Stimulated activated CD8-positive, alpha-beta memory T cell treated with anti-CD3 and anti-CD28 coated beads, Interleukin-7, amount 100 ng/mL, for 4 hours (primary cell): ENCODE data around the gene MAST4.
"Not testable (repeated sequence)": the region's sequence is repeated elsewhere in the genome, so short reads cannot be mapped to it uniquely, and the experiment has no call there.

Experiments
- DNase-seq, 2 donors: peaks; one replicate each; pipeline ENCODE4 v3.0.0-alpha.2; 2020; ENCODE audit warnings: low read depth in 2 of 2

MAST4 gene

DNA sequence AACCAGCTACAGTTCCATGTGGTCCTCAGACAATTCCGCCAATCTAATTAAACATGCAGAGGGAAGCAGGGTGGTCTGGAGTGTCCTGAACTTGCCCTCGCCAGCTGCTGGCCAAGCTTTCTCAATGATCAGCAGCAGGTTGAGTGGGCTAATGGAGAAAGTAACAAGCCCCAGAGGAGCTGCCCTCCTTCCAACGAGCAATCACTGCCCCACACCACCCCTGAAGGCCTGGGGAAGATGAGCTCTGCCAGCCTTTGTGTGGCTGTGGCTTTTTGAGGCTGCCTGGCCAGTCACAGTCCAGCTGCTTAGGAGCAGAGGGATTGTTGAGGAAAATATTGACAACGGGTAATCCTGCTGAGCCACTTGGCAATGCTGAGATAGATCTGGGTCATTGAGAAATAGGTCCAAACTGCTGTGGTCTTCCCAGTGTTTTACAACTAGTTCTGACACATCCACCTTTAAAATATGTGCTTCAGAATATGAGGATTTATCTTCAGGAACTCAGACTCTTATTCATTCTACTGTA is 493.1 kb downstream of the MAST4 start:
- DNase-seq, result no peak

DNA sequence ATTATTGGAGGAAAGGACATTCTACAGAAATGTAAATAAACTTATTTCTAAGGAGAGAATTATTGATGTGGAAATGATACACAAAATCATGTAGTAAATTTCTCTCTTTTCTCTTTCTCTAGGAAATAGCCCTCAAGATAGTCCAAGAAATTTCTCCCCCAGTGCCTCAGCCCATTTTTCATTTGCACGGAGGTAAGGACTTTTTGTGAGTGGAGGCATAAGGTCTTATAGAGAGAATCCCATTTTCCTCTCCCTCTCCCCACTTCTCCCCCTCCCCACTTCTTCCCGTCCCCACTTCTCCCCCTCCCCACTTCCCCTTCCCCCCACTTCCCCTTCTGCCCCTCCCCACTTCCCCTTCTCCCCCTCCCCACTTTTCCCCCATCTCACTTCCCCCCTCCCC is 493.8 kb downstream of the MAST4 start:
- DNase-seq, result no peak

DNA sequence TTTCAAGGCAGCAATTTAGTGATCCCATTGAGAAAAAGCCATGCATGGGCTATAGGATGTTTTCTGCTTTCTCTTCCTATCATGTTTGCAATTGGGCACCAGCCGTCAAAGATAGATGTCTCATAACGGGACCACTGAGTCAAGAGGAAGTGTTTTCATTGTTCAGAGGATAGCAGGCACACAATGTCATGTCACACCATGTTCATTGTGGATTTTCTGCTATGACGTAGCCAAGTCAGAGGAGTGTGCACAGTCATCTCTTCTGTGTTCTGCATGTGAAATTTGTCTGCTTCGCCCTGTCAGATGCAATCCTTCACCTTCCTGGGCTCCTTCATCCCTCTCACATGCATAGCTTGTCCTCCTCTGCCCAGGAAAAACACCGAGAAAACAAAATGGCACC is 494.4 kb downstream of the MAST4 start:
- no peak for DNase-seq

DNA sequence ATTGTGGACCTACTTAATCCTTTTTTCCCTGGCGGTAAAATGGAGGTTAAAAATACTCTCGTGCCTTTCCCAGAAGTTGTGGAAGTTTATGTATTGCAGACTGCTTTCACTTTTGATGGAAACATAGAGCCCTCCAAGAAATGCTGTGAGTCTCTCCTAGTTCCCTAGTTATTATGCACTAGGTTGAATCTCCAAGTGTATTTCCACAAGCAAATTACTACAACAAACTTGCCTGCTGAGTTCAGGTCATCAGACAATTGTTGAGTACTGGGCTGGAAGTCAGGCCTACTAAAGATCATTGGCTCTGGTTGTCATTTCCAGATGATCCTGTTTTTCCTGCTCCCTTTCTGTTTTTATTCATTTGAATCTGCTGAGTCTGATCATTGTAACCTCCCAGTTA is 496.3 kb downstream of the MAST4 start:
- no peak for DNase-seq

DNA sequence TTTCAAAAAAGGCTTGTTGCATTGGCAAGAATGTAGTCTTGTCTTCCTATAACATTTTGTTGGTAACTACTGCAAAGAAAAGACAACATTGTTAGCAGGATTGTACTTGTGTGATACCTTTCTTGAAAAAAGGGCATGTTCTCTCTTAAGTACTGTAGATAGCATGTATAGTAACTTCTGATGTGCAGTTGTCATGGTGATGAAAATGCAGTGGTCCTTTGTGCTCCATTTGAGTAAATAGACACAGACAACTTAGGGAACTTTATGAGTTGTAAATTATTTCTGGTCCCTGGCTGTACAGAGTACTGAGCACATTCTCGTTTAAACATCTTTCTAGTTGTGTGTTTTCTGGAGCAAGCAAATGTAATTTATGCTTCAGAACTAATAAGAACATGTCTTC is 497.1 kb downstream of the MAST4 start:
- no peak for DNase-seq

DNA sequence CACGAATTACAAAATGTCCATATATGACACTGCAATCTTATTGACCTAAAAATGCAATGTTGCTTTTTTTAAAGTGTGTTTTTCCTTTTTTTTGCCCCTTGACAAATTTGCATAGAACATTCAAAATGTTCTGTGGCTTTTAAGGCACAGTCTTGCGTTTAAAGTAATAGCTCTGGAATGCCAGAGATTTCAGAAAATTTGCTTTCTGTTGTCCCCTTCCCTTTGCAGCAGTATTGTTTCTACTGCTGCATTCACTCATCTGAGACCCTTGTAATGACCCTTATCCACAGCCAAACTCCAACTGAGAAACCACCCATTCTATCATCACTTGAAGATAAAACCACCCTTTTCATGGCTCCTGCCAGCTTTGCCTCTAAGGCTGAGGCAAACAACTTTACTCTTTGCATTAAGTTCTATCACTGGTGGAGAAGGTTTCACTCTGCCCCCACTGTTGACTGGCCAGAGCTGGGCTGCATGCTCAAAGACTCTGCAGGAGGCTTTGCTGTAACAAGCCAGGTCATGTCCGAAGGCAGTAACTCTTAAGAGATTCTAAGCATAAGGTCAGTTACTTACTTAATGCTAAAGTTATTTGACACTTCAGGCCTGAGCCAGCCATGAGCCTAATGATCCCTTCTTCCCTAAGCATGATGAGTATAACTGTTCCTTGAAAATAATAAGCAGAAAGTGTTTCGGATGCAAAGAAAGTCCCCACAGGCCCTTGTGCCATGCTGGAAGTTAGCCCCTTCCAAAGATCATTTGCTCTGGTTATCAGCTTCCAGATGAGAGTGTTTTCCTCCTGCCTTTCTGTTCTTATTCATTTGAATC is 498.5 kb downstream of the MAST4 start:
- DNase-seq, result no peak

DNA sequence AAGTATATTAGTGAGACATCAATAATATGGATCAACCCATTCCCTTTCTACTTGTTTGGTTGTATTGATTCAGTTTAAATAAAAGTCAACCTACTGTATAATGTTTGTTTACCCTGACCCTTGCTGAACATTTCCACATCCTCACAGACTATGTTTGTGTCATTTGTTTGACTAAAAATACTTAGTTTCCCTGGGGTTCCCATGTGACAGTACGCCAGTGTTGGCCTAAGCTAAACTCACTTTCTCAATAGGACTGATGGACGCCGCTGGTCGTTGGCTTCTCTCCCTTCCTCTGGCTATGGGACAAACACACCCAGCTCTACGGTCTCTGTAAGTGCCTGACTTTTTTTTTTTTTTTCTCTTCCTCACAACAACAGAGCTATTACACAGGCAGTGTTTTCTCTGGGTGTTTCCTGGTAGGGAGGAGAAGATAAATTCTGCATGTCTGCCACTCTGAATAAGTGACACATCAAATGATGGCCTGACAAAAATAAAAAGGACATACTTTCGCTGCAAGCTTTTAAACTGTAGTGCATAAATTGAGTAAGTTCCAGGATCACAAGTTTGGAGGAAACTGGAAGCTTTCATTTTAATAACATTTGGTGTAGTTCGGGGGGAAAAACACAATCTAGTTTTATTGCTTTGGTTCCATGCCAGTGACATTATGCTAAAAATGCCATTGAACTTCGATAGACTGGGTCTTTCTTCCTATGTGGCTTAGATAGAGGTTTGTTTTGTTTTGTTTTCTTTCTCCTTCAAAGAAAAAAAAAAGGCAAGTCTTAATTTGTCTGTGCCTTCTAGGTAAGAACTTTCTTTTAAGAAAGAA is 499.4 kb downstream of the MAST4 start:
- DNase-seq, result no peak

DNA sequence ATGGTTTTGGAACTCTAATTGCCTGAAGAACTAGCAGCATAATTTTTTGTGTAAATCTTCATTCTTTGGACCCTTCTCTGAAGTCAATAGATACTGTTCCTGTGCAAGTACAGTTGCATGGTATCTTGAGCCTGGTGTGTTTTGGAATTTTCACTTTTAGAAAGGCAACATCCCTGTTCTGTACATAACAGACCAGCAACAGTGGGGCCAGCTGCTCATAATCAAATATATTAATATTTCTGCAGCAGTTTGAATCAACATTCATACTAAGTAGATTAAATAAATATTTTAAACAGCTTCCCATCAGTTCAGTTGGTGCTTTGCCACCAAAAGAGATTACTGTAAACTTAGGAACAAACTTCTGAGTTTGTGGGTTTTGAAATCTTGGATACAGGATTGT is 502.5 kb downstream of the MAST4 start:
- DNase-seq, result no peak

DNA sequence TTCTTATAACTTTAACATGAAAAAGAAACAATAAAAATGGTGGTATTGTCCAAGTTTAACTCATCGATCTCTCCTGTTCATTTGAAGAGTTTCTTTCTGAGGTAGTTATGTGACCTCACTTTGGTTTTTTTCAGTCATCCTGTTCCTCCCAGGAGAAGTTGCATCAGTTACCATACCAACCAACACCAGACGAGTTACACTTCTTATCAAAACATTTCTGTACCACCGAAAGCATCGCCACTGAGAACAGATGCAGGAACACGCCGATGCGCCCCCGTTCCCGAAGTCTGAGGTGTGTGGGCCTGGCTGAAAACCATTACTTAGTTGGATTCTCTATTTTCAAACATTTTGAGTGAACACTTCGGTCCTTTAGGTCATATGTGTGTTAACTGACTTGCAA is 504.1 kb downstream of the MAST4 start:
- DNase-seq, result no peak

DNA sequence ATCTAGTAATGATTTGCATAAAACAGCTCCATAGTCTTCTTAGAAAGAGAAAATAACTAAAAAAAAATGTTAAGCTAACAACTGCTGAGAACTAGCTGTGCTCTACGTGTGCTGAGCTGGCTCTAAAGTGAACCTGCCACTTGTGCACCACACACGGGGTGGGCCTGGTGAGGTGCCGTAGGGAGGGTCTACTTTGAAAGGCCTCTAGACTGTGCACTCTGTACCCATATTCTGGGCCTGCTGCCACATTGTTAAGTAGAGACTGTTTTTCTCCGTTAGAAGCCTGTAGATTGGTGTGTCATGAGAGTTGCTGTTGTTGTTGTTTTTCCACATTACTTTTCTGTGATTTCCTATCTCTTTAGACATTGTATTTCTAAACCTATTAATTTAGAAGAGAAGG is 506.5 kb downstream of the MAST4 start:
- DNase-seq, result no peak

DNA sequence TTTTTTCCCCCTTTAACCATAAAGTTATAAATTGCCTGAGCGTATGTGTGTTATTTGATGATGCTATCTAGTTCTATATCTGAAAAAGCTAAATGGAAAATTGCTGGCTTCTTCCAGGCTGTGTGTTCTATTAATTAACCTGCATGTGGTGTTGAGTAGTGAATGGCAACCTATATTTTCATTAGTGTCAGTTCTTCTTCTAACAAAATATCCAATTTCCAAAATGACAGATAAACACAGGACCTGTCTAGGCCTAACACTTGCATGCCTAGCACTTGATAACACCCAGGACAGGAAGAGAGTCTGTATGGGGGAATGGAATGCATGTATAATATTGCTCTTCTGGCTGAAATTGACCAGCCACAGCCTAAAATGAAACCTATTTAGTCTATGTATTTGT is 508.7 kb downstream of the MAST4 start:
- no peak for DNase-seq

DNA sequence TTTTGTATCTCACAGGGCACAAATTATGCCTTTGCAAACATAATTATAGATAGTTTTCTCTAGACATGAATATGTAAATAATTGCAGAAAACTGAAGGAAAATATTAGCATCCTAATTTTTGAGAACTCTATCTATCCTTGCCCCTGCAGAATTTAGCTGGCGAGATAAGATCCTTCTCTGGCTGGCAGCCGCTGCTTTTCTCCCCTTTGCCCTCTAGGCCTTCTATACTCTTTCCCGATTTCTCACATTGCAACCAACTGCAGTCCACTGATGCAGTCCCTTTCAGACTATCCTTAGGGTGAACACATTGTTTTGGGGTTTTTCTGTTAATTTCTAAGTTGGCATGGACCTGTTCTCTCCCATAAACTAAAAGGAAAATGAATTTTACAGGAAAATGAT is 509.1 kb downstream of the MAST4 start:
- no peak for DNase-seq

DNA sequence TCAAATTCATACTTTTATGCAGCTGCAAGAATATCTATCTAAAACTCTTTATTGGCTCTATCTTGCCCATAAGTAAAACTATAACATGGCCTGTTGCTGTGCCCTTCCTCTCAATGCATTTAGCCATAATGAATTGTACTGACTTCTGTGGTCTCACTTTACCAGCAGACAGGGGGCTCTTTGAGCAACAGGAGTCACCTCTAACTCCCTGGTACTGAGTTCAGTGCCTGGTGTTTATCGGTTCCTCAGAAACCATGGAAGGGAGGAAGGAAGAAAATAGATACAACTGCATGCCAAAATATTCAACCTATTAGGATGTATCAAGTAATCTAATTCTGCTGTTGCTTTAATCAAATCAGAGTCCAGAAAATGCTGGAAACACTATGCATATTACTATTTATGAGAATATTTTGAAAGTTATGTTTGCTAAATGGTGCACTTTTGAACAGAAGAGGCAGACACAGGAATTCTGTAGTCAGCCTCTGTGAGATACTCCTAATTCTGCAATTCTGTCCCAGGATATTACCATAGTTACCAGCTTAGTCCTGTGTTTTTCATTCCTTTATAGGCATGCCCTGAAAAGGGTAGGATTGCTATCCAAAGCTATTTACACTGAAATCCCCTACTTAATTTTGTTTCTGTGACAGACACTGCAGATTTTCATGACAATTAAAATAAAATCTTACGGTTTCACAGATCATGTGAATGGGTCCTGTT is 510.6 kb downstream of the MAST4 start:
- DNase-seq, result no peak

DNA sequence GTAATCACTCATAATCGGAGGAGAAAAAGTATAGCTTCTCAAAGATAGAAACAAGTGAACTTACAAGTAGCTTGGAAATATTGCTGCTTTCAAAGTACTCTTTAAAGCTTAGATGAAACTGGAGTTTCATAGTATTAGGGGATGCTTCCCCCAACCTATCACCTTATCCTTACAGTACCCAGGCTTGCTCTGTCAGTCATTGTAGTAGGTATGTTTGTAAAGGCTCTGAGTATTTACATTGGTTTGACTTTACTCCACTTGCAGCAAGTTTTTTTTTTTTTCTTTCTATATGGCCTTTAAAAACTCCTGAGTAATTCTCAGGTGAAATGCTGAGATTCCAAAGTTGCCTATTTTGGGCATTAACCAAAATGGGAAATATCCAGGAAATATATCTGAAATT is 515.6 kb downstream of the MAST4 start:
- DNase-seq, result no peak

DNA sequence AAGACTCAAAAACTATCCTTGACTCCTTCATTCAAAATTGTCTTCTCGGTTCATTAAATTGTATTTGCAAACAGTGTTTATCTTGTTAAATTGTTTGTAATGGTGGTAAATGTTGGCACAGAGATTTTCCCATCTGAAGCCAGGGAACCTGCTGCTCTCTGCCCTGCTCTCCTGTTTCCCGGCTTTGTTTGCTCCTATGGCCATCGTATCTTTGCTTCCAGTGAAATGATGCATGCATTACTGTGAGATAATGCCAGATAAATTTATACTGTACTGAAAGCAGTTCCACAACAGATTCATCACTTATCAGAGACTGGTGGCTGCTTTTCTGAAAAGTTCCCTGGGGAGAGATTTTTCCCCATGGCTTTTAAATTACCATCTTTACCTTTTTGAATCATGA is 519.1 kb downstream of the MAST4 start:
- DNase-seq, result no peak

DNA sequence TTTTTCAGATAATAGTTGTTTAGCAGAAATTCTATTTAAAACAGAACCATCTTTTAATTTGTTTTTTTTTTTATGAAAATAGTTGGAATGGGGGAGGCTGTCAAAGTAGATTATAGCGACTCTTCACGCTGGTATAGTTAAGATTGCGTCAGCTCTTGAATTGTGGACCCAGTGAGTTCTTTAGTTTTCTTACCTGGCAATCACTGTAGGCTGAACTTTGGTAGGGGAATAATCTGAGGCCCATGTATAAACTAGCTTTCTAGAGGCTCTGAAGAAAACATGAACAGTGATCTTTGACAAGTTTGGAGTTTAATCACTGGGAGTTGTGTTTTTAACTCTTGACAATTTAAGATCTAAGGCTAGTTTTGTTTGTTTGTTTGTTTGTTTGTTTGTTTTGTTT is 519.6 kb downstream of the MAST4 start:
- no peak for DNase-seq

DNA sequence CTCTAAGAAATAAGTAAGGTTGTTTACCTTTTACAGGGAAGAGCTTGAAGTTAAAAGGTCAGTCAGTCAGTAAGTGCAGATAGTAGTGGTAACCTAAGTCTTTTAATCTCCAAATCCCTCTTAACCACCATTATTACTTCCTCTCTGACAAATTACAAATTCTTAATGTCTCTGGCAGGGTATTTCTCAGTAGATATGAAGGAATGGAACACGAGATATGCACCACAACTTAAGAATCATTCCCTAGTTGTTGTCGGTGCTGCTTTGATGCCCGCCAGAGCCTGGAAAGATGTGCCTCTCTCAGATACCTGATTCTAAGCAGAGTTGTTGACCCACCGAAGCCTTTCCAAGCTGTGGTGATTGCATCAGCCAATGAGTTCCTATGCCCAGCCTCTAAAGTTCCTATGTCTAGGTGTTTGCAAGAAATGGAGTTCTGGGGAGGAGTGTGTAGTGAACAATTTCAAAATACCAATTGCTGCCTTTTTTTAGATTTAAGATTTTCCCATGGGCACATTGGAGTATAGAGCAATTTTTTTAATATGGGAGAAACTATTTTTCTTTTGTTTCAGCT is 521.9 kb downstream of the MAST4 start:
- no peak for DNase-seq

DNA sequence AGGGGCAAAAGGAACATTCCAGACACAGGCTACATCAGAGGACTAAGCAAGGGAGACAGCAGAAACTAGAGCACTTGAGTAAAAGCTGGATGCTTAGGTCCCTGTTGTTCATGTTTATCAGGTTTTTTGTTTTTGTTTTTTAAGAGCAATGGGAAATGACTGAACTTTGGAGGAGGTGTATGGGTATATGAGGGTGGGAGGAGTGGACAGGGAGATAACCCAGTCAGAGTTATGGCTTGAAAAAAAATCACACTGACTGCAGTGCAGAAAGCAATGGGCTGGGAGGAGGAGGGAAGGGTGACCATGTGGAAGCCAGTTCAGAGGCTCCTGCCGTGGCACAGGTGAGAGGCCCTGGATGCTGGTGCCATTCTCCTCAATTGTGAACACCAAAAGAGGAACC is 522.8 kb downstream of the MAST4 start:
- DNase-seq, result no peak

DNA sequence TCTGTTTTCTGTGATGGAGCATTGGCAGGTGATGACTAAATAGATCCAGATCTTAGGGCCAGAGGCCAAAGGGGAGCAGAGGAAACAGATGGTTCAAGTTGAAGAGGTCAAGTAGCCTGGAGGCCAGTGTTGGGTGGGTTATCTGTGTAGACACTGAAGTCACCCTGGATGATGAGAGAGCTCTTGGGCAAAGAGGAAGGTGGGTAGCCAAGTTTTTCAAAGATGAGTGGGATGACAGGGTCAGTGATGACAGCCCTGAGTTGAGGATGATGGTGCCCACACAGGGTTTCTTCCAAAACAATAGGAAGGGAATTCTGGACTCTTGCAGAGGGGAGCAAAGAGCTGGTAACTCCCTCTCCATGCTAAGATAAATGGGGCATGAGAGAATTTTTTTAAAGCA is 523.8 kb downstream of the MAST4 start:
- DNase-seq, result no peak

DNA sequence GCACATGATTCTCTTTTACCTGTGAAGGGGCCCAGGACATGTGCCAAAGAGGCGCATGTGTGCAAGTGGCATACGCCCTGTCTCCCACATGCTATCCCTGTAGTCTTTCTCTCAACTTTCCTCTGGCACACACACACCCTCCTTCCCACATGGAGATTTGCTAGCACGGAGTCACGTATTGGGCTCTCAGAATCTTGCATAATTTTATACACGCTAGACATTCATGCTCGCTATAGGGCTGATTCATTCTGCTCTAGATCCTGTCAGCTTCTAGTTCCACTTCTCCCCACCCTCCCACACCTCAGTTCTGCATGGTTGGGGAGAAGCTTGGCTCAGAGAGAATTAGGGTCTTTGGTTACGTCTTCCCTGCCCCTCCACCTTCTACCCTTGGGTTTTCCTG is 527.6 kb downstream of the MAST4 start:
- no peak for DNase-seq

DNA sequence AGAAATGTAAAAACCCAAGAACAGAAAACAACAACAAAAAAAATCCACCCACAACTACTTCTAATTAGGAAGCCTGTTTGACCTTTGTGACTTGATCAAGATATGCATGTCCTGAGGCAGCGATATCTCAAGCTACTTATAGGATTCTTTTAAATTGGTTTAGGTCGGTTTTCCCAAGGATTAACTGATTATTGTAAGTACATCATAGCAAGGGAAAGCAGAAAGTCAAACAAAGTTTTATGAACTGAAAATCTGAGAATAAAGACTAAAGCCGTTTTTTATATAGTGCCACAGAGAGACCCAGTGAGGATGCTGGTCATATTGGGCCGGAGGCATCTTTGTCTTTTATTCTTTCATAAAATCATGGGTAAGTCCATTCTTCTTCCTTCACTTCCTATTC is 528.4 kb downstream of the MAST4 start:
- no peak for DNase-seq

DNA sequence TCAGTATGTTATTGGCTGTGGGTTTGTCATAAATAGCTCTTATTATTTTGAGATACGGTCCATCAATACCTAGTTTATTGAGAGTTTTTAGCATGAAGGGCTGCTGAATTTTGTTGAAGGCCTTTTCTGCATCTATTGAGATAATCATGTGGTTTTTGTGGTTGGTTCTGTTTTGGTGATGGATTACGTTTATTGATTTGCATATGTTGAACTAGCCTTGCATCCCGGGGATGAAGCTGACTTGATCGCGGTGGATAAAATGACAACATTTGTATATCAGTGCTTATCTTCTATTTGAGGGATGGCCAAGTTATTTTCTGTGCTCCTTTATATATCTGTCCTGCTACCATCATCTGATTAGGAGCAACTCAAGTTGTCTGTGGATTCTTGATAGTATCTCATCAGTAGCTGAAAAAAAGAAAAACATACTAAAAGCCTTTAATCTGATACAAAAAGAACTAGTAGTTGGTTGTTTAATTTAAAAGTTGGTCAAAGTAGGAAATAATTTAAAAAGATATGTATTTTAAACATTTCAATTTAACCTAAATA is 531.2 kb downstream of the MAST4 start:
- not testable (repeated sequence) for DNase-seq
